Iris pigment epithelial cell (primary cell): ENCODE data around the gene ZNF646.

Experiments used
- DNase-seq: peaks from one replicate; pipeline ENCODE4 v3.0.0-alpha.2; 2011; ENCODE audit warnings: low read depth

The ZNF646 gene

GRCh38 chr16:31108035-31108793 is 34.0 kb downstream of the ZNF646 start, which contains the start of gene BCKDK:
Gene BCKDK (plus strand): TSS chr16:31108386. CDS start chr16:31109224, 838 bp downstream.
- peak; percentile 59 for DNase-seq

GRCh38 chr16:31108794-31109558 is 34.8 kb downstream of the ZNF646 start:
- DNase-seq: no peak

- DNase-seq: no peak
These were observed 35.4 kb downstream of the ZNF646 start for GRCh38 chr16:31109622-31110021.

GRCh38 chr16:31110106-31111034 is 36.1 kb downstream of the ZNF646 start:
- DNase-seq: no peak

- DNase-seq: no peak
These were observed 37.8 kb downstream of the ZNF646 start for GRCh38 chr16:31111881-31112466.

GRCh38 chr16:31112711-31113110 is 38.5 kb downstream of the ZNF646 start:
- DNase-seq: no peak

- DNase-seq: no peak
These were observed 39.2 kb downstream of the ZNF646 start for GRCh38 chr16:31113121-31114120.

GRCh38 chr16:31114468-31114867 is 40.2 kb downstream of the ZNF646 start:
- DNase-seq: no peak

GRCh38 chr16:31117384-31118222 is 43.4 kb downstream of the ZNF646 start, which contains the start of gene KAT8:
Gene KAT8 (plus strand): TSS chr16:31117664. CDS start chr16:31117682, 18 bp downstream.
- peak; percentile 99 for DNase-seq

- peak; percentile 92 for DNase-seq
These were observed 44.3 kb downstream of the ZNF646 start for GRCh38 chr16:31118223-31119155.

GRCh38 chr16:31120129-31120528 is 45.9 kb downstream of the ZNF646 start:
- no peak for DNase-seq

GRCh38 chr16:31125844-31126243 is 51.6 kb downstream of the ZNF646 start:
- no peak for DNase-seq

GRCh38 chr16:31127182-31127581 is 53.0 kb downstream of the ZNF646 start:
- no peak for DNase-seq

GRCh38 chr16:31128711-31129567 is 54.7 kb downstream of the ZNF646 start:
- DNase-seq: no peak

GRCh38 chr16:31129568-31130335 is 55.5 kb downstream of the ZNF646 start:
- no peak for DNase-seq

GRCh38 chr16:31130336-31130891 is 56.2 kb downstream of the ZNF646 start:
- no peak for DNase-seq
